NCI-H187 (cell line): ENCODE measurements around the gene PDXK.

Source experiments
- DNase-seq, 2 experiments: peaks; one replicate each; lab custom pipeline; 2025; lab: John Stamatoyannopoulos, UW

The PDXK gene

DNA sequence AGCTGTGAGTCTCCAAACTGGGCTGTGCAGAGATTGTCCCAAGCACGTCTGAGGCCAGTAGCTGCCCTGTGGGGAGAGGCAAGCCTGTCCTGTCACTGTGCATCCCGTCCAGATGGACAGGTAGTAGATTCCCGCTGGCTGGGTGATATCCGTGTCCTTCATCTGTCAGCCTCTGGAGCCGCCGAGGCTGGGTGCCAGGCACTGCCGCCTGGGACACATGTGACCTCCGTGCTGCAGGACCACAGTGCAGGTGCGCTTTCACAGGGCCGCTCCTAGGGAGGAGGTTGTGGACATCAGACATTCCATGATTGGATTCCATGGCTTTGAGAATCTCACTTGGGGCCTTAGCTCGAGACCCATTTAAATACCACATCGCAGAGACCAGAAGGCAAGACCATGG is 4.7 kb downstream of the PDXK start:
- DNase-seq: no peak

GRCh38 chr21:43726686-43727518 is 8.0 kb downstream of the PDXK start:
- no peak for DNase-seq

DNA sequence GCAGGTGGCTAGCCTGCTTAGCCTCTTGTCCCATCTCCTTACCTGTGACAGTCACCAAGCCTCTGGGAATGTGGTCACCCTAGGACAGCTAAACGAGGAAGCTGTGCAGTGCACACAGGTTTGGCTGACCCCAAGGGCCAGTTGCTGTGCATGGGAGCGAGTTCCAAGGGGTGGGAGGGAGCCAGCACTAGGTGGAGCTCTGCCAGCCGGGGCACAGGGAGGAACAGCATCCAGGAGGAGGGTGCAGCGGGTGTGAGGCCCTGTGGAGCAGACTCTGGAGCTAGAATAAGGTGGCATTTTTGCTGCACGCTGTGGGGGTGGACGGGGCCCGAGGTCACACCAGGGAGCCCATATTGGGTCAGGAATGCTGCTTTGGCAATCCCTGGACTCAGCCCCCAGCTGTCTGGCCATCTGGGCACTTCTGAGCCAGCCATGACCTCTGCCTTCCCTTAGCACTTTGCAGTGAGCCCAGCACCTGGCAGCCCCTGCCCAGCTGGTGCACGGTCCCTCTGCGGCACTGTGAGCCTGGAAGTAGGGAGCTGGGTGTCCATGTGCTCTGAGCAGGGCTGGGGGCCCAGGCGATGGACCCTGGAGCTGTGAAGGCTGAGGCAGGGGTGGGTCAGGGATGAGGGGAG is 8.7 kb downstream of the PDXK start:
- DNase-seq: no peak

GRCh38 chr21:43728154-43728466 is 9.2 kb downstream of the PDXK start:
- DNase-seq: no peak

DNA sequence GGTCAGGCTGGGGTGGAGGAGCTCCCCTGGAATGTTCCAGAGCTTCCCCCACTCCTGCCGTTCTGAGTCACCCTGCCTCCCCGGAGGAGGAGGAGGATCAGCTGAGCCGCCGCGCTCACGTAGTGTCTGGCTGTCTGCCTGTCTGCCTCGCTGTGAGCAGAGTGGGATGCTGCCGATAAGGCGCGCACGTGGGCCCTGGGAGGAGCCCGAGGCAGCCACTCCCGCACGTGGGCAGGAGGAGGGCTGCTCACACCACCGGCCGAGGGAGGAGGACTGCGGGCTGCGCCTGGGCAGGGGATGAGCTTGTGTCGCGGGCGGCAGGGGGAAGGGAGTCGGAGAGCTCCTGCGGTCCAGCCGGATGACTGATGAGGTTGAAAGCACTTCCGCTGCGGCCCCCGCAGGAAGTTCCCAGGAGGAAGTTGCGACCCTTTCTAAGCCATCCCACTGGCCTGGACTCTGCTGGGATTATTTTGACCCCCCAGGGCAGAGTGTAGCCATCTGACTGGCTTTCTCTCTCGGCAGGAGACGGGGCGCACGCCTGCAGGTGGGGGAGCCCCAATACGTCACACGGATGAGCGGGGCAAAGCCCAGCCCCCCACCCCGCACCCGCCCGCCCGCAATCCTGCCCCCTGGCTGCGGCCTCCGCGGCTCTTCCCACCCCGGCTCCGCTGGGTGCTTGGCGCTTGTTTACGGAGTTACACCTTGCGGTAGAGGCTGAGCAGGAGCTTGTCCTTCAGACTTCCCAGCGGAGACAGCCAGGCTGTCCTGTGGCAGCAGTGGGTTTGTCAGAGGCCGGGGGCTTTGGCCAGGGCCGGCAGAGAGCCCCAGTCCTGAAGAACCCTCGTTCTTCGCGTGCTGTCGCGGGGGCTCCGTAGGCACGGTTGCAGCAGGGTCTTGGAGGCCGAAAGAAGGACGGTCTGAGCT is 9.8 kb downstream of the PDXK start:
- DNase-seq: no peak

DNA sequence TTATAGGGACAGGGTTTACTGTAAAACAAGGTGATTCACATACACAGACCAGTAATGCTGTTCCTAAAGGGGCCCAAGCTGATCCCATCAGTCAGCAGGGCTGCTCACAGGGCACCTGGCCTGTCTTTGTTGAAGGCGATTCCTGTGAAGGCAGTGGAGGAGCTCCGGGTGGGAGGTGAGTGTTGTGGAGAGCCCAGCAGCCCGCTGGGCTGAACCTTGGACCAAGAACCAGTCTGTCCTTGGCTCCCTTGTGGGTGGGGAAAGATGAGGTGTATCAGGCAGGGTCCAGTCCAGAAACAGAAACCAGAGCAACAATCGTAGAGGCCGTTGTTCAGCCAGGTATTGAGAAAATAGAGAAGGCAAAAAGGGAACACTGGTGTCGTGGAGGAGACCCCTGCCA is 12.5 kb downstream of the PDXK start:
- no peak for DNase-seq

- no peak for DNase-seq
Observed at GRCh38 chr21:43731891-43732711, 13.2 kb downstream of the PDXK start.

DNA sequence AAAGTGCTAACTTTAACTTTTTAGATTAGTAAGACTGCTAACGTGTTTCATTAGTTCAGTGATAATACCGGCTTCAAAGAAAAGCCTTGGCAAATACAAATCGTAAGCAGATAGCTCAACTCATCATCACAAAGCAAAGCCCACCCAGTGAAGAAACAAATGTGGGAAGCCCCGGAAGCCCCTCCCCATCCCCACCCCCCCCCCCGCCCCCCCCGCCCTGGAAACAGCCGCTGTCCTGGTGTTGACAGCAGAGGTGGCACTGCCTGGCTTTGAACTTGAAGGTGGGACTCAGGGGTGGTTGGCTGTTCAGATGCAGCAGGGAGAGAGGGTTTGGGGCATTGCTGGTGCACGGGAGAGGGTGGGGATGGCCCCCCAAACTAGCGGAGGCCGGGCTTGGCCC is 14.1 kb downstream of the PDXK start:
- no peak for DNase-seq

- no peak for DNase-seq
Observed at GRCh38 chr21:43733529-43734071, 14.7 kb downstream of the PDXK start.

GRCh38 chr21:43734131-43734927 is 15.4 kb downstream of the PDXK start:
- no peak for DNase-seq

GRCh38 chr21:43734928-43735229 is 15.9 kb downstream of the PDXK start:
- DNase-seq: no peak

- DNase-seq: no peak
Observed at GRCh38 chr21:43735236-43736091, 16.5 kb downstream of the PDXK start.

DNA sequence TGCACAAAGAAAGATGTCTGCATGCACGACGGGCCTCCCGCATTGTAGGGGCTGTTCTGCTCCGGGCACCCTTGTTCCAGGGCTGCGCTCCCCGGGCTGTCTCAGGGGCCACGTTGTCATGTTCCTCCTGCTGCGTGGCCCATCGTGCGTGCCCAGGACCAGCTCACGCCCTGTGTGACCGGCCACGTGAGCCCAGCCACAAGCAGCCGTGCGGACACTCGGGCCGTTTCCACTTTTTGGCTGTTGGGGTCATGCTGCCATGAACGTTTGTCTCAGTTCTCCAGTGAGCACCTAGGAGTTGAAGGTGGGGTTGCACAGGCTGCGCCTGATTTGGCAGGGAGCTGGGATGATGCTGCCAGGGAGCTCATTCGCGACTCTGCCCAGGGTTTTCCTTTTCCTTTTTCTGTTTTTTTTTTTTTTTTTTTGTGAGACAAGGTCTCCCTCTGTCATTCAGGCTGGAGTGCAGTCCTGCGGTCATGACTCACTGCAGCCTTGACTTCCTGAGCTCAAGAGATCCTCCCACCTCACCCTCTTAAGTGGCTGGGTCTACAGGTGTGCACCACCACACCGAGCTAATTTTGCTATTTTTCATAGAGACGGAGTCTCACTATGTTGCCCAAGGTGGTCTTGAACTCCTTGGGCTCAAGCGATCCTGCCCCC is 17.4 kb downstream of the PDXK start:
- no peak for DNase-seq

DNA sequence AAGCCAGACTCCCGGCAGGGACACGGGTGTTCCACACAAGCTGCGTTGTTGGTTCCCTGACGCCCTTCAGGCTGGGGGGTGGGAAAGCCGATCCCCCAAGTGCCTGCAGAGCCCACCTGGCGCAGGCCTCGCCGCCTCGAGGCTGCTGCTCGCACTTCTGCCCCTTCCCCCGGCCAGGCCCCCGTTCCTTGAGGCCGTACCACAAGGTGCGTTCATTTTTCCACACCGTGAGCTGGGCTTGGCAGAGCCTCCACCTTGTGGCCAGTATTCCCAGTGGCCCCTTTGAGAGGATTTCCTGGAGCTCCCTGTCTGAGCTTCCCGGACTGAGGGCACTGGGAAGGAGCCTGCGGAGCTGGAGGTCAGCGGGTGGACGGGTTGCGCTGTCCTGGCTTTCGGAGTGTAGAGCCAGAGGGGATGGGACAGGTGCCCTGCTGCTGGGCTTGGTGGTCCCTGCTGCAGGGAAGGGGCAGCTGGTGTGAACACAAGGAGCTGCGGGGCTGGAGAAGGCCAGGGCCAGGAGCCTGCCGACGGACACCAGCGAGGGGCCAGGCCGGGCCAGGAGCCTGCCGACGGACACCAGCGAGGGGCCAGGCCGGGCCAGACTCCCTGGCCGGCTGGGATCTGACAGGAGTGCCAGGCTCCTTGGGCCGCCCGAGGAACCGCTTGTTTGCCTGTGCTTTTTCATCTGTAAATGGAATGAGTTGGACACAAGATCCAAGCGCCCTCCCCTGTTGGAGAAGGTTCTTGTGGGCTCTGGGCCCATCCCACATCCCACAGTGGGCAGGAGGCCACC is 18.4 kb downstream of the PDXK start:
- no peak for DNase-seq

GRCh38 chr21:43739621-43740435 is 20.9 kb downstream of the PDXK start:
- DNase-seq: no peak

- DNase-seq: no peak
Observed at GRCh38 chr21:43740497-43741156, 21.7 kb downstream of the PDXK start.

GRCh38 chr21:43741423-43742096 is 22.6 kb downstream of the PDXK start:
- no peak for DNase-seq
